ENCODE measurements around the gene CDC45. TPM values are rescaled to one million over a fixed set of nuclear protein-coding genes. Genes with fewer than 3 reads are reported as not detected.

The CDC45 gene
- total RNA-seq, 4 donors from 2014 or later, result 0.39 to 3.9 (median 2.0) TPM

DNA sequence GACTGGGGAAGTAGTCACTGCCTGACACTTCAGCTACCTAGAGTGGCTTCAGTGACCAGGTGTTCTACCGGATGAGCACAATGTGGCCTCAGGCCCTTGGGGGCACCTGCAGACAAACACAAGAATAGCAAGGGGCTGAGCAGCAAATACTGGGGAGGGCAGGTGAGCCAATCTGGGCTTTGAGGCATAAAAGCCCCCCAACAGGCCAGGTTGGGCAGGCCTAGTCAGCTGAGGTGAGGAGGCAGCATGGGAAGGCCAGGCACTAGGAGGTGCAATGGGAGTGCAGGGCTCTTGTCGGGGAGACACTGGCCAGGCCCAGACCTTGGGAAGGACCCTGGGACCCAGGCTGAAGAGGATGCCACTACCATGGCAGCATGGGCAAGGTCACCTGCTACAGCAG is 9.7 kb upstream of the CDC45 start:
- no peak for DNase-seq (ENCODE audit: low spot score in 2 of 2)
- WGBS, 2 donors, result 94 to 96% methylated on average over 2 of the region's 2 CpGs
- intact Hi-C loops (cut with DNase I; ENCODE audit: low total_unique reads), result no loop called here
- H3K4me3 ChIP-seq (ENCODE audit: low read depth, poor library complexity, severe bottlenecking), result no peak overlapping the region
- TF ChIP-seq, protein P1, sequence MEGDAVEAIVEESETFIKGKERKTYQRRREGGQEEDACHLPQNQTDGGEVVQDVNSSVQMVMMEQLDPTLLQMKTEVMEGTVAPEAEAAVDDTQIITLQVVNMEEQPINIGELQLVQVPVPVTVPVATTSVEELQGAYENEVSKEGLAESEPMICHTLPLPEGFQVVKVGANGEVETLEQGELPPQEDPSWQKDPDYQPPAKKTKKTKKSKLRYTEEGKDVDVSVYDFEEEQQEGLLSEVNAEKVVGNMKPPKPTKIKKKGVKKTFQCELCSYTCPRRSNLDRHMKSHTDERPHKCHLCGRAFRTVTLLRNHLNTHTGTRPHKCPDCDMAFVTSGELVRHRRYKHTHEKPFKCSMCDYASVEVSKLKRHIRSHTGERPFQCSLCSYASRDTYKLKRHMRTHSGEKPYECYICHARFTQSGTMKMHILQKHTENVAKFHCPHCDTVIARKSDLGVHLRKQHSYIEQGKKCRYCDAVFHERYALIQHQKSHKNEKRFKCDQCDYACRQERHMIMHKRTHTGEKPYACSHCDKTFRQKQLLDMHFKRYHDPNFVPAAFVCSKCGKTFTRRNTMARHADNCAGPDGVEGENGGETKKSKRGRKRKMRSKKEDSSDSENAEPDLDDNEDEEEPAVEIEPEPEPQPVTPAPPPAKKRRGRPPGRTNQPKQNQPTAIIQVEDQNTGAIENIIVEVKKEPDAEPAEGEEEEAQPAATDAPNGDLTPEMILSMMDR (IDR thresholded peaks at IDR 0.05), result no peak
- no peak for TF ChIP-seq POLR2A (IDR thresholded peaks at IDR 0.05)

DNA sequence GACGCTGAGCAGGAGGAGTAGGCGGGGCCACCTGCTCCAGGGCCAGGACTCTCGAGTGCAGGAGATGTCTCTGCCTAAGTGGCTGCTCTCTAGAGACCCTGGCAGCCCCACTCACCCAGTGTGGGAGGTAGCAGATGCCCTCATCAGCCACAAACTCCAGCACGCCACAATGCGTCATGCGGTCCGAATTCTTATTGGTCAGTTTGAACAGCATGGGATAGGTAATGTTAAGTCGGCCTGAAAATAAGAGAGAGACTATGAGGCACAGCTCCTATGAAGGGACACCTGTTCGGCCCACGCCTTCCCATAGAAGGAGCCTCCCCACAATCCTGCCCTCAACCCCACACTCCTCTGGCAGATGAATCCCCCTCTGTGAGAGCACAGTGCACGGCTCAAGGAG is 8.1 kb upstream of the CDC45 start:
- WGBS, 2 donors, result 90 to 93% methylated on average over 11 of the region's 11 CpGs
- TF ChIP-seq, protein P1 (IDR thresholded peaks at IDR 0.05), result no peak
- TF ChIP-seq POLR2A (IDR thresholded peaks at IDR 0.05), result no peak
- no peak overlapping the region for H3K4me3 ChIP-seq (ENCODE audit: low read depth, poor library complexity, severe bottlenecking)
- intact Hi-C loops (cut with DNase I; ENCODE audit: low total_unique reads), result no loop called here
- no peak for DNase-seq (ENCODE audit: low spot score in 2 of 2)

DNA sequence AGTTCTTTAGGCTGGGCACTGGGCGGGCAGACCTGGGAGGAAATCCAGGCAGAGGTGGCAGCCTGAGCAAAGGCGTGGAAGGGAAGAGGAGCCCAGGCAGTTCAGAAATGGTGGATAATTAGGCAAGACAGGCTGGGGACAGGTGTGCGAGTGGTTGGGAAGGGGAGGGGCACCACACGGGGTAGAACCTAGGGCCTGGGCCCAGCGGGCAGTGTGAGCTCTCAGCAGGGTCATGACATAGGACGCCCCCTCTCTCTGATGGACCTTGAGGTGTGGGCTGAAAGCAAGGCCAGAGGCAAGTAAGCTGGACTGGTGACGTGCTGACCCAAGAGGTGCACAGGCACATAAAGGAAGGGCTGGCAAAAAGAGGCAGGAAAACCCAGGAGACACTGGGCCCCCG is 7.5 kb upstream of the CDC45 start:
- TF ChIP-seq, protein P1 (IDR thresholded peaks at IDR 0.05), result no peak
- no peak for TF ChIP-seq POLR2A (IDR thresholded peaks at IDR 0.05)
- no peak overlapping the region for H3K4me3 ChIP-seq (ENCODE audit: low read depth, poor library complexity, severe bottlenecking)
- intact Hi-C loops (cut with DNase I; ENCODE audit: low total_unique reads), result no loop called here
- WGBS, 2 donors, result 92 to 93% methylated on average over 8 of the region's 8 CpGs
- DNase-seq (ENCODE audit: low spot score in 2 of 2), result no peak

DNA sequence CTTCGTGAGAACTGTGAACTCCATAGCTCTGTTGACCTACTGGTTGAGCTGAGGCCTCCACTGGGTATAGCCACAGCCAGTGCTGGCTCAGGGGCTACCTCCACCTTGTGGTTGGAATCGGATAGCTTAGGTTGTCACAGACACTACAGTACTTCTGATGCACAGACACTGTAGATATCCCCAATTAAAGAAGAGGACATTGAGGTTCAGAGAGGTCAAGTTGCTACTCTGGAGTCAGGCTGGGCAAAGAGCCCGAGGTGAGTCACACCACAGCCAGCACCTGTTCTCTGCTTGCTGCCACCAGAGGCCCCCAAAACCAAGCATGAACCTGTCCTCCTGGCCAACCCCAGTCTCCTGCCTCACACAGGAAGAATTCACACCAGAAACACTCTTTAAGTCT is 6.1 kb upstream of the CDC45 start:
- DNase-seq (ENCODE audit: low spot score in 2 of 2), result no peak
- WGBS, 2 donors, result 54 to 69% methylated on average over 3 of the region's 3 CpGs
- intact Hi-C loops (cut with DNase I; ENCODE audit: low total_unique reads), result no loop called here
- no peak overlapping the region for H3K4me3 ChIP-seq (ENCODE audit: low read depth, poor library complexity, severe bottlenecking)
- TF ChIP-seq POLR2A (IDR thresholded peaks at IDR 0.05), result no peak
- TF ChIP-seq, protein P1 (IDR thresholded peaks at IDR 0.05), result no peak

DNA sequence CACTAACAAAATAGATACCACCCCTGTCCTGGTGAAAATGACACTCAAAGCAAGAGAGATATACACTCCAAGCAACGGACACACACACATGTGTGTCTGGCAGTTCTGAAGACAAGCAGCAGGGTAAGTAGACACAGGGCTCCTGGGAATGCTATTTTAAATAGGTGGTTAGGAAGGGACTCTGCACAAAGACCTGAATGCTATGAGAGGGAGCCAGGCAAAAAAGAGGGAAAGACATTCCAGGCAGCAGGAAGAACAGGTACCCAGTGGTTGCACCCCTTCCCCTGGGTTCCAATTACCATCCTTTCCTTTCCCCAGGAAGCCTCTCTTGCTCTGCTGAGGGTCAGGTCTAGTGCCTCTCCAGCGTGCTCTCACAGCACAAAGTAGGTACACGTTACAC is 3.7 kb upstream of the CDC45 start:
- WGBS, 2 donors, result 52 to 58% methylated on average over 3 of the region's 3 CpGs
- H3K4me3 ChIP-seq (ENCODE audit: low read depth, poor library complexity, severe bottlenecking), result no peak overlapping the region
- no peak for DNase-seq (ENCODE audit: low spot score in 2 of 2)
- TF ChIP-seq POLR2A (IDR thresholded peaks at IDR 0.05), result no peak
- TF ChIP-seq, protein P1 (IDR thresholded peaks at IDR 0.05), result no peak
- intact Hi-C loops (cut with DNase I; ENCODE audit: low total_unique reads), result no loop called here

DNA sequence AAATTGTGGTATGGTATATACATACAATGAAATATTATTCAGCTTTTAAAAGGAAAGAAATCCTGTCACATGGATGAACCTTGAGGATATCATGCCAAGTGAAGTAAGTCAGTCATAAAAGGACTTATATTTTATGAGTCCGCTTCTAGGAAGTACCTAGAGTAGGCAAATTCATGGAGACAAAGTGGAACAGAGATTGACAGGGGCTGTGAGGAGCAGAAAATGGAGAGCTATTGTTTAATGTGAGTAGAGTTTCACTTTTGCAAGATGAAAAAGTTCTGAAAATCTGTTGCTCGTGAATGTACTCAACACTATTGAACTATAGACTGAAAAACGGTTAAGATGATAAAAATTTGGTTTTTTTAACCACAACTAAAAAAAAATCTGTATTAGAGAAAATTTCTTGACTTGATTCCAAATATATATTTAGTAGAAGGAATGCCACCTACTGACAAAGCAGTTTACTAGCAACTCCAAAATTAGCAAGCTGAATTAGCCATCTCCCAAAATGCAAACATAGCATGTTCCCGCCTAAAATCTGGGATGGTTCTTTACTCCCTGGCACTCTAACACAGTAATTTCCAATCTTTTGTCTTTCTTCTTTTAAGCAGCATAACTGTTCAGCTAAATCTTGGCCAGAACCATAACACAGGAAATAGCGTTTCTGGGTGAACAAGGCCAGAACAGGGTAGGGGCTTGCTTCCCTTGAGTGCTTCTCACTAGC is 2.2 kb upstream of the CDC45 start:
- intact Hi-C loops (cut with DNase I; ENCODE audit: low total_unique reads), result no loop called here

More for the DNA sequence above, 2.2 kb upstream of the CDC45 start:
- no peak overlapping the region for H3K4me3 ChIP-seq (ENCODE audit: low read depth, poor library complexity, severe bottlenecking)
- 13 to 18% methylated on average over 5 of the region's 5 CpGs for WGBS, 2 donors
- TF ChIP-seq, protein P1 (IDR thresholded peaks at IDR 0.05), result no peak
- TF ChIP-seq POLR2A (IDR thresholded peaks at IDR 0.05), result no peak
- no peak for DNase-seq (ENCODE audit: low spot score in 2 of 2)
